OCI-LY7 (cell line): ENCODE measurements around the gene TMEM181.

ENCODE experiments used
- EZH2phosphoT487 ChIP-seq: fragments of 200-600 bp; sonication (generic); IDR thresholded peaks from 2 replicates; pipeline ENCODE4 v1.6.1; 2018; ENCODE audit warnings: low read depth, borderline replicate concordance, mild to moderate bottlenecking, mixed run types, antibody characterized with exemption, low read length, moderate library complexity, mixed read lengths
- TF ChIP-seq, protein P1 (sequence below): fragments of 200-600 bp; sonication (generic); conservative IDR thresholded peaks from 2 replicates; pipeline ENCODE4 v1.5.1; 2014; ENCODE audit warnings: mild to moderate bottlenecking, antibody characterized with exemption, low read length, moderate library complexity, mixed read lengths

DNA sequence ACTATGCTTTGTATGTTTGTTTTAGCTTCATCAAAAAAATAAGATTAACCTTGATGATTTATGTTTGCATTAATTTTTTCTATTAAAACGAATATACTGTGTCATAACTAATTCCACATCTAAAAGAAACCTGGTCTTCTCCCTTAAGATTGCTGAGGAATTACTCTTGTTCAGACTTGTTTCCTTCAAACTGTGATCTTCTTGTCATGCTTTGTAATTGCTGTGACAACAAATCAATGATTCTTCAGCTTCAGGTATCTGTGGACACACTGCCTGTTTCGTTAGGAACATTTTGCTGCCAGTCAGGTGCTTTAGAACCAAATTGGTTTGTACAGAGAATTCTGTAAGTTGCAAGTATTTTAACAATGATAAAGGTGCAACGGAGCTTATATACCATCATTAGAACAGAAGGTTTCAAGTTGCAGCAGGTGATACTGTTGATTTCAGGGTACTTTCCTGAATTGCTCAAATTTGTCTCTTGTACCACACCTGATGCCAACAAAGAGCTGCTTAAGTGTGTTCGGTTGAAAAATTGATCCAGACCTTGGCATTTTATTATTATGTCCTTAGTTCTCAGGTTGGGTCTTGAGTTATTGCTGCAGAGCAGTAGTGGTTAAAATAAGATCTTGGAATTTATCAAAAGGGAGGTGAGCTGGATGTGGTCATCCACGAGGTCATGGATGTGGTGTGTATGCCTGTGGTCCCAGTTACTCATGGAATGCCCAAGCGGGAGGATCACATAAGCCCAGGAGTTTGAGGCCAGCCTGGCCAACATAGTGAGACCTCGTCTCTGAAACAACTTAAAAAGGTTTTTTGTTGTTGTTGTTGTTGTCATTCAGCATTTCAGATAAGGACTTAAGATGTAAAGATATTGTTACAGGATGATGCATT, 109.5 kb downstream of the TMEM181 start:
- TF ChIP-seq, protein P1, sequence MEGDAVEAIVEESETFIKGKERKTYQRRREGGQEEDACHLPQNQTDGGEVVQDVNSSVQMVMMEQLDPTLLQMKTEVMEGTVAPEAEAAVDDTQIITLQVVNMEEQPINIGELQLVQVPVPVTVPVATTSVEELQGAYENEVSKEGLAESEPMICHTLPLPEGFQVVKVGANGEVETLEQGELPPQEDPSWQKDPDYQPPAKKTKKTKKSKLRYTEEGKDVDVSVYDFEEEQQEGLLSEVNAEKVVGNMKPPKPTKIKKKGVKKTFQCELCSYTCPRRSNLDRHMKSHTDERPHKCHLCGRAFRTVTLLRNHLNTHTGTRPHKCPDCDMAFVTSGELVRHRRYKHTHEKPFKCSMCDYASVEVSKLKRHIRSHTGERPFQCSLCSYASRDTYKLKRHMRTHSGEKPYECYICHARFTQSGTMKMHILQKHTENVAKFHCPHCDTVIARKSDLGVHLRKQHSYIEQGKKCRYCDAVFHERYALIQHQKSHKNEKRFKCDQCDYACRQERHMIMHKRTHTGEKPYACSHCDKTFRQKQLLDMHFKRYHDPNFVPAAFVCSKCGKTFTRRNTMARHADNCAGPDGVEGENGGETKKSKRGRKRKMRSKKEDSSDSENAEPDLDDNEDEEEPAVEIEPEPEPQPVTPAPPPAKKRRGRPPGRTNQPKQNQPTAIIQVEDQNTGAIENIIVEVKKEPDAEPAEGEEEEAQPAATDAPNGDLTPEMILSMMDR, result no peak
- TF ChIP-seq EZH2phosphoT487, result no peak
